Adrenal gland (tissue), 12 donors: ENCODE results near the gene LRFN4. TPM values are rescaled to one million over a fixed set of nuclear protein-coding genes. Genes with fewer than 3 reads are reported as not detected.

Experiments used
- DNase-seq, 7 donors: peaks; one replicate each; pipeline ENCODE4 v3.0.0-alpha.2; 2019 to 2020
- H3K27ac ChIP-seq, 5 donors: fragments of 200-600 bp; sonication (generic) in 4 of 5; 1 replicate in 3 of 5; 2 replicates in 2 of 5; pipeline versions ENCODE4 v1.5.1 to v1.8.0; 2016 to 2020; ENCODE audit warnings: mild to moderate bottlenecking in 1 of 5
- H3K27me3 ChIP-seq: fragments of 200-600 bp; 2 replicates; pipeline ENCODE4 v1.8.0; 2021
- H3K36me3 ChIP-seq, 2 donors: fragments of 200-600 bp; replicated peaks in 1 of 2; 1 replicate in 1 of 2; 2 replicates in 1 of 2; pipeline versions ENCODE4 v1.5.1 to v1.8.0; 2018 to 2022
- H3K4me1 ChIP-seq, 2 donors: fragments of 200-600 bp; replicated peaks in 1 of 2; 1 replicate in 1 of 2; 2 replicates in 1 of 2; pipeline versions ENCODE4 v1.5.1 to v1.8.0; 2018 to 2021
- H3K4me3 ChIP-seq, 4 donors: fragments of 200-600 bp; sonication (generic) in 3 of 4; one replicate each; pipeline ENCODE4 v1.5.1; 2016 to 2018
- H3K9me3 ChIP-seq, 3 donors: fragments of 200-600 bp; sonication (generic) in 1 of 3; replicated peaks in 1 of 3; 1 replicate in 2 of 3; 2 replicates in 1 of 3; pipeline versions ENCODE4 v1.5.1 to v1.8.0; 2016 to 2021
- POLR2A ChIP-seq, 2 donors: fragments of 450-650 bp; IDR thresholded peaks; one replicate each; pipeline ENCODE4 v1.6.1; 2017; ENCODE audit warnings: antibody characterized with exemption in 2 of 2, mild to moderate bottlenecking in 2 of 2, moderate library complexity in 1 of 2
- WGBS, 4 donors: extraction: QIAGEN DNeasy Blood & Tissue Kit in 2 of 4; methylation state at CpG; one replicate each; pipeline versions ENCODE4 v1.1.5 to v1.1.7; 2013 to 2017; 5-methylcytosine and 5-hydroxymethylcytosine counted together
- intact Hi-C, 2 donors: fragments of 100-400 bp; cut with DNase I; formaldehyde crosslinking; loops; one replicate each; pipeline versions ENCODE4 v1.14.1 to v1.15.0; 2022 to 2023
- polyA plus RNA-seq, 3 donors: library from polyadenylated mRNA; stranded (reverse); fragments of 200-250 nt in 2 of 3; fragments of 350-450 nt in 1 of 3; fragmentation: Illumina TruSeq in 1 of 3; extraction: RNeasy Lipid Tissue Mini Kit (QIAGEN cat#74804) in 1 of 3; gene quantifications; one replicate each; pipeline ENCODE4 v1.2.3, GENCODE V29; 2013 to 2014
- total RNA-seq, 9 donors: library from RNA; depleted of rRNA in 4 of 9; stranded (reverse); fragments of >200 nt in 4 of 9; fragments of 120-200 nt in 1 of 9; fragmentation: NEBNext Ultra II Directional in 1 of 9; extraction: Animal tissue kit (Norgen Biotek cat#: 25700) in 1 of 9; gene quantifications; one replicate each; pipeline versions ENCODE4 v1.1.0 to v1.2.4, GENCODE V29; 2013 to 2023
- TF ChIP-seq, protein P1 (sequence below), 6 experiments: fragments of 450-650 bp in 4 of 6; fragments of 200-600 bp in 2 of 6; sonication (generic) in 1 of 6; IDR thresholded peaks; 1 replicate in 5 of 6; 2 replicates in 1 of 6; pipeline versions ENCODE4 v1.5.1 to v1.8.0; 2016 to 2021; ENCODE audit warnings: antibody characterized with exemption in 6 of 6, mild to moderate bottlenecking in 2 of 6, moderate library complexity in 1 of 6
- donor health status: healthy with polysubstance abuse.
- donor health status: Bipolar disorder and iron deficiency.
- donor health status: DM: yes; HTN: yes; CAD: no.
- donor health status: DM: no; HTN: no; CAD: no.
- donor health status: DM: no; HTN: no; CAD: no.
- donor health status: DM: yes; HTN: yes; CAD: no.

Gene LRFN4
- total and polyA plus RNA-seq, 12 donors, result 0.24 to 74.3 (median 16.3) TPM

DNA sequence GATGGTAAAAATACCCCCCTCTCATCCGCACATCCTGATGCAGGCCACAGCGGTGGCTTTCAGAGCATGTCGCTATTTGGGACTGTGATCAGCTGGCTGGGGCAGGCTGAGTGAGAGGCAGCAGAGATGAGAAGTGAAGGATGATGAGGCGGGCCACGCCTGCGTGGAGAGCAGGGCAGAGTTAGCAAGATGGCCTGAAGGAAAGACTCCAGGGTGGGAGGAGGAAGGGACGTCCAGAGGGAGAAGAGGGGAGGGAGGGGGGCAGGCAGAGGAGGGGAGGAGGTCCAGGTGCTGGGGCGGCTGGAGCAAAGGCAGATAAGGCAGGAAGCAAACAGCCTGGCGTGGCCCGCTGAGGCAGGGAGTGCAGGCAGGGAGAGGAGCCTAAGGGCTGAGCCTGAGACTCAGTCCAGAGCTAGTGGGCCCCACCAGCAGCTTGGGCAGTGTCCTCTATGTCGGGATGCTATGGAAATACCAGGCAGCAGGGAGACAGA lies 29.1 kb downstream of the LRFN4 start:
- no peak for DNase-seq
- TF ChIP-seq, protein P1, sequence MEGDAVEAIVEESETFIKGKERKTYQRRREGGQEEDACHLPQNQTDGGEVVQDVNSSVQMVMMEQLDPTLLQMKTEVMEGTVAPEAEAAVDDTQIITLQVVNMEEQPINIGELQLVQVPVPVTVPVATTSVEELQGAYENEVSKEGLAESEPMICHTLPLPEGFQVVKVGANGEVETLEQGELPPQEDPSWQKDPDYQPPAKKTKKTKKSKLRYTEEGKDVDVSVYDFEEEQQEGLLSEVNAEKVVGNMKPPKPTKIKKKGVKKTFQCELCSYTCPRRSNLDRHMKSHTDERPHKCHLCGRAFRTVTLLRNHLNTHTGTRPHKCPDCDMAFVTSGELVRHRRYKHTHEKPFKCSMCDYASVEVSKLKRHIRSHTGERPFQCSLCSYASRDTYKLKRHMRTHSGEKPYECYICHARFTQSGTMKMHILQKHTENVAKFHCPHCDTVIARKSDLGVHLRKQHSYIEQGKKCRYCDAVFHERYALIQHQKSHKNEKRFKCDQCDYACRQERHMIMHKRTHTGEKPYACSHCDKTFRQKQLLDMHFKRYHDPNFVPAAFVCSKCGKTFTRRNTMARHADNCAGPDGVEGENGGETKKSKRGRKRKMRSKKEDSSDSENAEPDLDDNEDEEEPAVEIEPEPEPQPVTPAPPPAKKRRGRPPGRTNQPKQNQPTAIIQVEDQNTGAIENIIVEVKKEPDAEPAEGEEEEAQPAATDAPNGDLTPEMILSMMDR (IDR thresholded peaks at IDR 0.05), result no peak
- TF ChIP-seq POLR2A (IDR thresholded peaks at IDR 0.05), result no peak
- no peaks in the 10 kb centered on the region for H3K36me3 ChIP-seq
- no peak overlapping the region for H3K4me3 ChIP-seq
- H3K27me3 ChIP-seq, result no peaks in the 10 kb centered on the region
- peaks cover 16 to 32% of the 10 kb centered on the region in 2 donors for H3K4me1 ChIP-seq
- 81 to 87% (median 86%) methylated on average over 10 to 11 of the region's 11 CpGs for WGBS, 4 donors
- no peaks in the 10 kb centered on the region for H3K9me3 ChIP-seq
- intact Hi-C loops, result no loop called here
- peak overlapping the region in 2 of 5 donors; percentile 1 to 47 for H3K27ac ChIP-seq

DNA sequence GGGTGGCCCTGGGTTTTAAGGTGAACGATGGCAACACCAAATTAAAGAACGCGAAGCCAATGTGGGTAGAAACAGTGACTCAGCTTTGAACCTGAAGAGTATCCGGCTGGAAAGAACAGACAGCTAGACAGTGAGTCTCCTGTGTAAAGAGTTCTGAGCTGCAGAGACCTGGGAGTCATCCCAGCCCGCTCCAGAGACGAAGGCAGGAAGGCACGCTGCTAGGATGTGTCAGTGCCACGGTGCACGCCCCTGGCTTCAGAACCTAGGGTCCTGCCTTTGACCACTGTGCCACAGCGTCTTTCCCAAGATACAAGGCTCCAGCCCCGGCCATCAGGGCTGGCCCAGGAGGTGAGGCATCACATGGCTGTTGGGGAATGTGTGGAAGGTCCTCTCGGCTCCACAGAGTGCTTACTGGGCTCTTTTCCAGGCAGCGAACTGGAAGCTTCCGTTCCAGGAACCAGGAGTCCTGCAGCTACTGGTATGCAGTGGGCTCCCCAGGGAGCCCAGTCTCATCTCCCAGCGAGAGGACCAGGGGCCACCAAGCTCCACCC lies 29.9 kb downstream of the LRFN4 start:
- intact Hi-C loops, result no loop called here
- DNase-seq, result peak in 4 of 7 donors; percentile 40 to 73 (median 49)
- 85 to 93% (median 90%) methylated on average over 10 to 15 of the region's 15 CpGs for WGBS, 4 donors

DNA sequence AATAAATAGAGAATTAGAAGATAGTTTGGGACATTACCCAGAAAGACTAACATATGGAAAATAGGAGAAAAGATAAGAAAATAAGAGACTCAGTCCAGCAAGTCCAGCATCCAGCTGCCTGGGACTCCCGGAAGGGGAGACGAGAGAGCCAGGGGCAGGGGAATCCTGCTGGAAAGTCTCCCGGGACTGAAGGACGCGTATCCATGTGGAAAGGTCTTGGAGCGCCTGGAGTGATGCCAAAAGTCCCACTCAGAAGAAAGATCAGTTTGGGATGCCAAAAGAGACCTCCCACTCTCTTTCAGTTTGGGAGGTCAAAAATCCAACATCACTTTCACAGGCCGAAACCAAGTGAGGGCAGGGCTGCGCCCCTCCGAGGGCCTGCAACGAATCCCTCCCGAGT lies 30.7 kb downstream of the LRFN4 start:
- Histone ChIP-seq H3K36me3 (no peaks in the 10 kb centered on the region), H3K9me3 (no peaks in the 10 kb centered on the region), H3K27me3 (no peaks in the 10 kb centered on the region), H3K27ac (peak overlapping the region in 2 of 5 donors; percentile 44 to 60), H3K4me3 (no peak overlapping the region), H3K4me1 (peaks cover 8 to 18% of the 10 kb centered on the region in 2 donors)
- intact Hi-C loops, result no loop called here
- WGBS, 4 donors, result 77 to 93% (median 80%) methylated on average over 11 of the region's 11 CpGs
- DNase-seq, result no peak
- TF ChIP-seq, protein P1 (IDR thresholded peaks at IDR 0.05), result no peak
- TF ChIP-seq POLR2A (IDR thresholded peaks at IDR 0.05), result no peak

More for the DNA sequence above, 29.9 kb downstream of the LRFN4 start:
- H3K27ac ChIP-seq, result peak overlapping the region in 1 of 5 donors; percentile 44
- H3K4me1 ChIP-seq, result peaks cover 13 to 25% of the 10 kb centered on the region in 2 donors
- H3K36me3 ChIP-seq, result no peaks in the 10 kb centered on the region
- no peak for TF ChIP-seq POLR2A (IDR thresholded peaks at IDR 0.05)
- TF ChIP-seq, protein P1 (IDR thresholded peaks at IDR 0.05), result no peak
- H3K4me3 ChIP-seq, result no peak overlapping the region
- no peaks in the 10 kb centered on the region for H3K27me3 ChIP-seq
- H3K9me3 ChIP-seq, result no peaks in the 10 kb centered on the region

DNA sequence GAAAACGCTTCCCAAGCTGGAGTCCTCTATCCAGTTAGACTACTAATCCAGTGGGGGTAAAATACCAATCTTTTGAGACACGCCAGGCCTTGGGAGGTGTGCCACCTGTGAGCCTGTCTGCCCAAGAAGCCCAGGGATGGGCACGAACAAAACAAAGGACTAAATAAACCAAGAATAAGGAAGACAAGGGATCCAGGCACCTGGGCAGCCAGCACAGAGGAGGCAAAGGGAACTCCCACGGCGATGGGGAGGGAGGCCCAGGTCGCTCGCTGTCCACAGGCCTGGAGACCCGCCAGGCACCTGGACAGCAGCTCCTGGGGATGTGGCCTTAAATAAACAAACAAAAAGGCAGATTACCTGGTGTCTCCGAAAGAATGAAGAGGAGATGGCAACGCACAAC lies 31.4 kb downstream of the LRFN4 start:
- intact Hi-C loops, result no loop called here

More for the DNA sequence above, 31.4 kb downstream of the LRFN4 start:
- Histone ChIP-seq H3K9me3 (no peaks in the 10 kb centered on the region), H3K27me3 (no peaks in the 10 kb centered on the region), H3K27ac (no peak overlapping the region), H3K36me3 (no peaks in the 10 kb centered on the region), H3K4me1 (peaks cover 5 to 10% of the 10 kb centered on the region in 2 donors), H3K4me3 (no peak overlapping the region)
- no peak for DNase-seq
- WGBS, 4 donors, result 95 to 98% (median 96%) methylated on average over 9 to 10 of the region's 10 CpGs
- TF ChIP-seq, protein P1 (IDR thresholded peaks at IDR 0.05), result no peak
- no peak for TF ChIP-seq POLR2A (IDR thresholded peaks at IDR 0.05)
